ENCODE measurements around the gene GARIN5B.

GARIN5B gene

DNA sequence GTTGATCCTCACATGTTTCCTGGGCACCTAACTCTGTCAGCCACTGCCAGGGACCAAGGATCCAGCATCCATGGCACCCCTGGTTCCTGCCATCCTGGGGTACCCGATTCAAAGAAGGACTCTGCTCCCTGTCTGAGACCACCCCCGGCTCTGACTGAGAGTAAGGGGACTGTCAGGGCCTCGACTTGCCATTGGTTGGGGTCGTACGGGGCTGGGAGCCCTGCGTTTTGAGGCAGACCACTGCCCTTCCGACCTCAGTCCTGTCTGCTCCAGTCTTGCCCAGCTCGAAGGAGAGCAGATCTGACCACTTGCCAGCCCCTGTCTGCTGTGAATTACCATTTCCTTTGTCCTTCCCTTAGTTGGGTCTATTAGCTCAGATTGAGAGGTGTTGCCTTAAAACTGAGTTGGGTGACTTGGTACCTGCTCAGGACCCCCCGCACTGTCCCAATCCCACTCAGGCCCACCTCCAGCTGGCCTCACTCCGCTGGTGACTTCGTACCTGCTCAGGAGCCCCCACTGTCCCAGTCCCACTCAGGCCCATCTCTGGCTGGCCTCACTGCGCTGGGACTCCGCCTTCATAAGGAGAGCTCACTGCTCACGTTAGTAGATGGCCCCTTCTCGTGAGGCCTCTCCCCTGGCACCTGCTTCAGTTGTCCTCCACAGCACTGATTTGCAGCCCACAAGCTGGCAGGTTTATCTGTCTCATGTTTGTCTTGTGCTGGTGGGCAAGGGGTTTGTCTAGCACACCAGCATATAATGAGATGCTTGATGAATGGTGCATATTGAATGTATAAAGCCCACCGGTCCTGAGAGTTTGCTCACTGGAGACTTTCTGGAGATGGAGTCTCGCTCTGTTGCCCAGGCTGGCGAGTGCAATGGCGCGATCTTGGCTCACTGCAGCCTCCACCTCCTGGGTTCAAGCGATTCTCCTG, 26.6 kb upstream of the GARIN5B start:
- DNase-seq (ENCODE audit: low spot score), result no peak

DNA sequence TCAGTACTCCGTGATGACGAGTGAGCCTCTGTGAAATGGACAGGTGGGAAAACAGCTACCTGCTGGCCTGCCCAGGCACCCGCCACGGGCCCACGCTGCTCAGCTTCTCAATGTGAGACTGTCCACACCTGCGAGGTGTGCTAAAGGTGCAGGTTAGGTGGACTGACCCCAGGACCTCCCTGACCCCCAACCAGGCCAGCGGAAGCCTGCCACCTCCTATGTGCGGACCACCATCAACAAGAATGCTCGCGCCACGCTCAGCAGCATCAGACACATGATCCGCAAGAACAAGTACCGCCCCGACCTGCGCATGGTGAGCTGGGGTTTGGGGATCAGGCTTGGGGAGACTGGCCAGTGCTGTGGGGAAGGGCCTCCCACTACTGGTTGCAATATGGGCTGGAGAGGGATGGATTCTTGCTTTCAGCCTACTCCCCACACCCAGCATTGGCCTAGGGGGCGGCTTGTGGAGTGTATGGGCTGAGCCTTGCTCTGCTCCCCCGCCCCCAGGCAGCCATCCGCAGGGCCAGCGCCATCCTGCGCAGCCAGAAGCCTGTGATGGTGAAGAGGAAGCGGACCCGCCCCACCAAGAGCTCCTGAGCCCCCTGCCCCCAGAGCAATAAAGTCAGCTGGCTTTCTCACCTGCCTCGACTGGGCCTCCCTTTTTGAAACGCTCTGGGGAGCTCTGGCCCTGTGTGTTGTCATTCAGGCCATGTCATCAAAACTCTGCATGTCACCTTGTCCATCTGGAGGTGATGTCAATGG, 24.9 kb upstream of the GARIN5B start:
- DNase-seq (ENCODE audit: low spot score), result no peak

DNA sequence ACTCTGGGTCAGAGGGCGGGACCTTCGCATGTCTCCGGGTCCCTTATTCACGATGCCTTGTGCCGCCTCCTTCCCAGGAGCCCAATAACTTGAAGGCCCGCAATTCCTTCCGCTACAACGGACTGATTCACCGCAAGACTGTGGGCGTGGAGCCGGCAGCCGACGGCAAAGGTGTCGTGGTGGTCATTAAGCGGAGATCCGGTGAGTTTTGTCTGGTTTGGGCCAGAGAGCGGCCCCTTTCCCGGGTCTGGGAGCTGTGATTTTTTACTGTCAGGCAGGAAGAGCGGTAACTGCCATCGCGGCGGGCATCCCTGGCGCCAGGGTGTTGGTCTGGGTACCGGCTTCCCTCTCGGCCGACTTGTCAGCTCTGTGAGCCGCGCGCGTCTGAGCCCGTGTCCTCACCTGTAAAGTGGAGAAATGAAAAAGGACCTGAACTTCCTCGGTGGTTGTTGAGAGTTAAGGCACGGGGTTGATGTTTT, 23.5 kb upstream of the GARIN5B start:
- no peak for DNase-seq (ENCODE audit: low spot score)

DNA sequence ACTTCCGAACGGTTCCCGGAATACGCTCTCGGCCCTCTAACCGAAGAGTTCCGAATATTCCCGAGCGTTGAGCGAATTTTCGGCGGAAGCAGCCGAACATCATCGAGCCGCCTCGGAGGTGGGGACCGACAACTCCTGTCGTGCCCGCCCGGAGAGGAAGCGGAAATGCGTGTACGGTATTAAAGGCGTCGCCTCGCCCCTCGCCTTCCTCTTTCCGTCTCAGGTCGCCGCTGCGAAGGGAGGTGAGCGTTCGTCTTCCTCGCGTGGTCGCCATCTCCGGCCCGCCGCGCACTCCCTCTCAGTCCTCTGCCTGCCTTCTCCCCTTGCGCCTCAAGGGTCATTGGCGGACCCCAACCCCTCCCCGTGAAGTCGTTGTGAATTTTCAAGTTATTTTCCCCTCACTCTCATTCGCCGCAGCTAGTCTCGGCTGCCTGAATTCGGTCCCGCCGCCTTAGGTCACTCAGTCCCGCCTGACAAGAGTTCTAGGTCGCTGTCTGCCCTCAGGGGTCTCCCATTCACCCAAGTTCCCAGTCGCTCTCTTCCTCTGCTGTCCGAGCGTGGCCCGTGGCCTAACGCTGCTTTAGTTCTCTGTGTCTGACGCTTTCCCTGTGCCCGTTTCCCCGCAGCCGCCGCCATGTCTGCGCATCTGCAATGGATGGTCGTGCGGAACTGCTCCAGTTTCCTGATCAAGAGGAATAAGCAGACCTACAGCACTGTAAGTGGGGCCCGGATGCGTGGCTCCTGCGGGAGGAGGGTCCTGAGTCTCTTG, 22.8 kb upstream of the GARIN5B start, which contains the start of gene RPL28:
RPL28 (plus strand) TSS at position 209 of the 769 bp plus-strand sequence; CDS start at position 635, 426 bp downstream.
- peak; percentile 98 for DNase-seq (ENCODE audit: low spot score)

DNA sequence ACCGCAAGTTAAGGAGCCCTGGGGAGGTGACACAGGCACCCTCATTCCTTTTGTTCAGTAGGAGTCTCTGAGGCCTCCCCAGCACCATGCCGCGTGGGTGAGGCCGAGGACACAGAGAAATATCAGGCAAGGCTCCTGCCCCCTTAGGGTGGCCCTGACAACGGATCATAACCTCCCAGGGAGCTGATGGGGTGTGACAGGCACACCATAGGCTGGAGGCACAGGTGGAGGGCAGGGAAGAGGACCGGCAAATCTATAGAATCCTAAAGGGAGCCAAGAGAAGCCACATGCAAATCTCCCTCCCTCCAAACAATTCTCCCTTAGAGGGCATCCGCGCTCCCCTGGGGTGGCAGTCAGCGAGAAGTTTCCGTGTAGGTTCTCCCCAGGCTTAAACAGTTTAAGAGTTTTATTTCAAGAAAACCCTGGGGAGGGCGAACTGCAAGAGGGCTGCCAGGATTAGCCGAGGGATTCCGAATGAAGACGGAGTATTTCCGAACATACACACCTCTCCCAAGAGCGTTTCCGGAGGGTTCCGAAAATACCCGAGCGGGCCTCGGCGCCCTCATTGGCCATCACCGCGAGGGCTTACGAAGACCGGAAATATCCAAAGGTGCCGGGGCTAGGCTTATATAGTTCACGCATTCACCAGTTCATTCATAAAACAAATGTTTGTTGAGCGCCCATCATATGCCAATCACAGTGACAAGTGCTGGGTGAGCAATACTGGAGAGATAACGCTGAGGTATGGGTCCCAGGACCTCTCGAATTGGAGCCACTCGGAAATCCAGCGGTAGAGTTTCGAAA, 22.1 kb upstream of the GARIN5B start:
- DNase-seq (ENCODE audit: low spot score), result peak; percentile 90

DNA sequence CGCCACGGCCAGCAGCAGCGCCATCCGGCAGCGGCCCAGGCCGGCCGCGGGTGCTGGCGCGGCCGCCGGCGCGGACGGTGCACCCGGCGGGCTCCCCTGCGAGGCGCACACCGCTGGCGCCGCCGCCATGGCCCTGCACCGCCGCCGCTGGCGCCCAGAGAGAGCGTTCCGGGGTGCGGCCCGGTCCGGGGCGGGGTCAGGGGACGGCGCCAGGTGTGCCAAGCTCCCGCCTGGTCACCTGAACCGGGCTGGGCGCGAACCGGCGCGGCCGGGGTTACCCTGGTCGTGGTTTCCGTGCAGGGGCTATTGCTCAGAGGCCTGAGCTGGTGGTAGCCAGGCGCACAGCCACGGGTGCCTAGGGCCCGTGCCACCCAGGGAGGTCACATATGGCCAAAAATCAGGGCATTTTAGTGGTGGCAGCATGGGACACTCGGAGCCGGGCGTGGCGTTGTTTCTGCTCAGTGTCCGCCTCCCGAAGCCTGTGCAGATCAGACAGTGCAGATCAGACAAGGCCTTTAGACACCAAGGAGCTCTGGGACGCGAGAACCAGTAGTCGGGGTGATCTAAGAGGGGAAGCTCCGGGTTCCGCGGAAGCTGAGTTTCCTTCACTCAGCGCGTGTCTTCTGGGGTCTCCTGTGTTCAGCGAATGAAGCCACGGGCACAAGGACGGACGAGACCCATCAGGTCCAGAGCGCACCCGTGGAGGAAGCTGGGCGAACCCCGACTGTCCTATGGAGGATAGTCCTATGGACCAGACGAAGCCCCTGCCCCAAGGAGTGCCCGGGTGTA, 21.3 kb upstream of the GARIN5B start, which contains the start of gene TMEM238:
TMEM238 (minus strand) TSS at position 162 of the 789 bp plus-strand sequence; CDS start at position 129, 33 bp downstream.
- peak; percentile 29 for DNase-seq (ENCODE audit: low spot score)

DNA sequence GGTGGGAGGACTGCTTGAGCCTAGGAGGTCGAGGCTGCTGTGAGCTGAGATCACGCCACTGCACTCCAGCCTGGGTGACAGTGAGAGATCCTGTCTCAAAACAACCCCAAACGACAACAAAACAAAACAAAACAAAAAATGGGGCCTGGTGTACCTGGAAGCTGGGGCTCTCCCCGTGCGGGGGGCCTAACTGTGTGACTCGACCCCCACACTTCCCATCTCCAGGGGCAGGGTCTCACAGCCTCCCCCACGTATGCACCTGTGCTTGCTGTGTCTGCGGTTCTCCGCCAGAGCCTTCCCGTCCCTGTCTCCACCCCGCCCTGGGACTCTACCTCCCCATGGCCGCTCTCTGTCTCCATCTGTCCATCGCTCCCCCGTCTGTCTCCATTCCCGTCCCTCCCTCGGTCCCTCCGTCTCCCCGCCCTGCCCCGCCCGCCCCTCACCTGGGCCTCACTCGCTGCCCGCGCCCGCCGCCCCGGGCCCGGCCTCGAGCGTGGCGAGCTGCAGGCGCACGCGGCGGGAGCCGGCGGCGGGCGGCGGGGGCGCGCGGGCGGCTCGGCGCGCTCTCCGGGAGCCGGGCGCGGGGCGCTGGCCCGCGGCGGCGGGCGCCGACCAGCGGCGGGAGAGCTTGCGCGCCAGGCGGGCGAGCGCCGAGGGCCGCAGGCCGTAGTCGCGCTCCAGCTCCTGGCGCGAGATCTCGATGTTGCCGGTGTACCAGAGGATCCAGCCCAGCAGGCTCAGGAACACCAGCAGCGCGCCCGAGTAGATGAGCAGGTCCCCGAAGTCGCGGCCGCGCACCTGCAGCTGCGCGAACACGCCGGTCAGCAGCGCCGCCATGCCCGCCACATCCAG, 20.4 kb upstream of the GARIN5B start:
- peak; percentile 40 for DNase-seq (ENCODE audit: low spot score)

DNA sequence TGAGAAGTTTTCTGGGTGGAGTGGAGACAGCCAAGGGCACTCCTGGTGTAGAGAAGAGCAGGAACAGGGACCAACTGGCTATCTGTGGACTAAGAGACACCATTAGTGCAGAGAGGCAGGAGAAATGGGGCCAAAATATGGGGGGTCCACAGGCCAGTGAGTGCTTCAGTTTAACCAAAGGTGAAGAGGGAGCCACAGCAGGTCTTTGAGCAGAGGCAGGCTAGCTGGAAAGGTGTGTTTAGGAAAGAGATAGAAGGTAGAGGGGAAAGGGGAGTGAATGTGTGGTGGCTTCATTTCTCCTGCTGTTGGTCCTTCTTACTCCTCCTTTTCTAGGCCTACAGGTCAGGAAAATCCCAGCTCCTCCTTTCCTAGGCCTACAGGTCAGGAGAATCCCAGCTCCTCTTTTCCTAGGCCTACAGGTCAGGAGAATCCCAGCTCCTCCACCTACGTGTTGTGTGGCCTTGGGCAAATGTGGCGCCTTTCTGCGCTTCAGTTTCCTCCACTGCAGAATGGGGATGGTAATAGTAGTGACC, 19.5 kb upstream of the GARIN5B start:
- DNase-seq (ENCODE audit: low spot score), result no peak

DNA sequence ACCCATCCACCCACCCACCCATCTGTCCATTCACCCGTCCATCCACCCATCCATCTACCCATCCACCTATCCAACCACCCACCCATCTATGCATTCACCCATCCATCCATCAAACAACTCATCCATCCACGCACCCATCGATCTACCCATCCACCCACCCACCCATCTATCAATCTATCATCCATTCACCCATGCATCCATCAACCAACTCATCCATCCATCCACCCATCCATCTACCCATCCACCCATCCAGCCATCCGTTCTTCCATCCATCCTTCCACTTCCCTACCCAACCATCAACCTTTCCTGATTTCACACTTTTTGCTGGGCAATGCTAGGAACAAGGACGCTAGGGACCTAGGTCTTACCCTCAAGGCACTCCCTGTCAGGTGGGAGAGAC, 19.0 kb upstream of the GARIN5B start:
- DNase-seq (ENCODE audit: low spot score), result no peak

DNA sequence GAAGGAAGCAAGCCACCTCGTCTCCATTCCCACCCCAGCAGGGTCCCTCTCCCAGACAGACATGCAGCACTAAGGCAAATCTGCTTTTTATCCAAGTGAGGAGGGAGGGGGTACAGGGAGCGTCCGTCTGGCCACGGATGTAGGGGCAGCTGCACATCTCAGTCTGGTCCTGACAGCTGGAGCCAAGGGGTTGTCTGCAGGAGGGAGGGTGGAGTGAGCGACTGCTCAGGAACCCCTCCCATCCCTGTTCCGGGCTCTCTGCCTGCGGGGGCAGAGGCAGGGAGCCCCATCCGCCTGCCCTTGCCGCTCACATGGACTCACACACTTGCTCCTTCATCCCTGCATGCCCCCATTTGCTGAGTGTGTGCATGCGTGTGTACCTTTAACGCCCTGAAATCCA, 16.1 kb upstream of the GARIN5B start:
- no peak for DNase-seq (ENCODE audit: low spot score)

DNA sequence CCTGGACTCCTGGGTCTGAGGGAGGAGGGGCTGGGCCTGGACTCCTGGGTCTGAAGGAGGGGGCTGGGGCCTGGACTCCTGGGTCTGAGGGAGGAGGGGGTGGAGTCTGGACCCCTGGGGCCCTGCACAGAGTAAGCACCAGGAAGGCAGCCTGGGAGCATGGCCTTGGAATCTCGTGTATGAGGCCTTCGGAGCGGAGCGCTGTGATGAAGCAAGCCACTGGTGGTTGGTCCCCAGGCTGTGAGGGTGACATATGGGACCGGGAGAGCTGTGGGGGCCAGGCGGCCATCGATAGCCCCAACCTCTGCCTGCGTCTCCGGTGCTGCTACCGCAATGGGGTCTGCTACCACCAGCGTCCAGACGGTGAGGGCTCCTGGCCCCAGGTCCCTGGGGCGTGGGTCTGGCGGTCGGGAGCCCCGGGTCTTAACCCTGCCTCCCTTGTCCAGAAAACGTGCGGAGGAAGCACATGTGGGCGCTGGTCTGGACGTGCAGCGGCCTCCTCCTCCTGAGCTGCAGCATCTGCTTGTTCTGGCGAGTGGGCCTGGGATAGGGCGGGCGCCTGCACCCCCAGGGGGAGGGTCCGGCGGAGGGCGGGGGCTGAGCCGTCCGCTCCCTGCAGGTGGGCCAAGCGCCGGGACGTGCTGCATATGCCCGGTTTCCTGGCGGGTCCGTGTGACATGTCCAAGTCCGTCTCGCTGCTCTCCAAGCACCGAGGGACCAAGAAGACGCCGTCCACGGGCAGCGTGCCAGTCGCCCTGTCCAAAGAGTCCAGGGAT, 14.5 kb upstream of the GARIN5B start:
- DNase-seq (ENCODE audit: low spot score), result no peak

DNA sequence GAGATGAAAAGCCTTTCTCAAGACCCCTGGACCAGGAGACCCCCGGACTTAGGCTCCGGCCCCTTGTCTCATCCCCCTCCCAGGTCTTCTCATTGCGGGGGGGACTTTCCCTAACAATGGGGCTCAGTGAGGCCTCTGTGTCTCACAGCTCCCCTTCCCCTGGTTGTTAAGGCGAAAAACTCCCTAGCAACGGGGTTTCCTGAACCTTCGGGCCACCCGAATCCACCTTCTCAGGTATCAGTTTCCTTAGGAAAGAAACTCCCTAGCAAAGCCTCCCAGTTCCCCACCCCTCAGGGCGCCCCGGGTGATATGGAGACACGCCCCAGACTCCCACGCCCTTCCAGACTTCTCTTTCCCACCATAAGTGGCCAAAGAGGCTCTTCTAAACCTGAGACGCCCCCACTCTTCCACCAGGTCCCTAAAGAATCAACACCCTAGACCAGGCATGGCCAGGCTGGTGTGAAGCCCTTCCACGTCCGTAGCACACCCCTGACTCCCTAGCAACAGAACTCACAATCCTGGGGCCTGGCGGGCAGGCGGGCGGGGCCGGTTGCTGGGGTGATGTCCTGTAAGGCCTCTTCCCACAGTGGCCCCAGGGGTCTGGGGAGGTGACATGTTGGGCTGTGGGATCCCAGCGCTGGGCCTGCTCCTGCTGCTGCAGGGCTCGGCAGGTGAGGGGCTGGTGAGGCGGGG, 13.3 kb upstream of the GARIN5B start, which contains the start of gene TMEM190:
TMEM190 (plus strand) TSS at position 586 of the 693 bp plus-strand sequence; CDS start at position 614, 28 bp downstream.
- DNase-seq (ENCODE audit: low spot score), result no peak

DNA sequence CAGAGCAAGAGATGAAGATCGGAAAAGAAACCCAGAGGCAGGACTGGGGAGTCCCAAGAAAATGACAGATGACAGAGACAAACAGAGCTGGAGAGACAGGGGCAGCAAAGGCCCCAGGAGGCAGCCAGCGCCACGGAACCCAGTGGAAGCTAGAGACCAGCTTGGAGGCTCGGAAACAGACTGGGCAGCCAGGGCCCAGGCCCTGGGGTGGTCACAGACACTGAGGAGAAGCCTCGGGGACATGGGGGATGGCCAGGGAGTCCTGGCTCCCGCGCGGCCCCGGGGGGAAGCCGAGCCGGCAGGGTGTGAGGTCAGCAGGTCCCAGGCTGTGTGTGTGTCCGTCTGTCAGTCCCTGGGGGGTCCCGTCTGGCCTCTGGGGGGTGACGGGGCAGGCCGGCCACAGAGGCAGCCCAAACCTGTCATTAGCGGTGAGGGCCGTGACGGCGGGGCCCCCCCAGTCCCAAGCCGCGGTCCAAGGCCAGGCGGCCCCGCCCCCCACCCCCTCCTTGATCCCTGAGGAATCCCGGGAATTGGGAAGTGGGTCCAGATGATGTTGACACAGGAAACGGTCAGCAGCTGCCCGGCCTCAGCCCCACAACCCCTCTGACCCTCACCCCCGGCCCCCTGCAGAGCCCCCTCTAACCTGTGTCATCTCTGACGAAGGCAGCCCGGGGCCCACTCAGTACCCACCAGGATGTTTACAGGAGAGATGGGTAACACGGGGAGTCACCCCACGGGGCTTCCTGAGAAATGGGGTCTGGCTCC, 11.1 kb upstream of the GARIN5B start:
- DNase-seq (ENCODE audit: low spot score), result no peak

DNA sequence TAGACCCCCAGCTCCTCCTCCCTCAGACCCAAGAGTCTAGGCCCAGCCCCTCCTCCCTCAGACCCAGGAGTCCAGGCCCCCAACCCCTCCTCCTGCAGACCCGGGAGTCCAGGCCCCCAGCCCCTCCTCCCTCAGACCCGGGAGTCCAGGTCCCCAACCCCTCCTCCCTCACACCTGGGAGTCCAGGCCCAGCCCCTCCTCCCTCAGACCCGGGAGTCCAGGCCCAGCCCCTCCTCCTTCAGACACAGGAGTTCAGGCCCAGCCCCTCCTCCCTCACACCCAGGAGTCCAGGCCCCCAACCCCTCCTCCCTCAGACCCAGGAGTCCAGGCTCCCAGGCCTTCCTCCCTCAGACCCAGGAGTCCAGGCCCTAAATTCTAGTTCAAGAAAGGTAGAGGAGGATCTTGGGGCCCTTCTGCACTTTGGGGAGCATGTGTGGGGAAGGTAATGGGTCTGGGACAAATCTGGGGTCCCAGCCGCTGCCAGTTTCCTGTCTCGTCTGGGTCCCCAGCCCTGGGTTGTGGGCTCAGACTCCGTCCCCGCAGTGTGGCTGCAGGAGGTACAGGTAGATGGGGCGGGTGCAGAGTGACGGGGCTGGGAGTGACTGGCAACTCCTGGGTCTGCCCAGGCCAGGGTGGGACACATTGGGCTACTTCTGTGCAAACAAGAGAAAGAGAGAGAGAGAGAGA, 10.4 kb upstream of the GARIN5B start:
- DNase-seq (ENCODE audit: low spot score), result no peak

DNA sequence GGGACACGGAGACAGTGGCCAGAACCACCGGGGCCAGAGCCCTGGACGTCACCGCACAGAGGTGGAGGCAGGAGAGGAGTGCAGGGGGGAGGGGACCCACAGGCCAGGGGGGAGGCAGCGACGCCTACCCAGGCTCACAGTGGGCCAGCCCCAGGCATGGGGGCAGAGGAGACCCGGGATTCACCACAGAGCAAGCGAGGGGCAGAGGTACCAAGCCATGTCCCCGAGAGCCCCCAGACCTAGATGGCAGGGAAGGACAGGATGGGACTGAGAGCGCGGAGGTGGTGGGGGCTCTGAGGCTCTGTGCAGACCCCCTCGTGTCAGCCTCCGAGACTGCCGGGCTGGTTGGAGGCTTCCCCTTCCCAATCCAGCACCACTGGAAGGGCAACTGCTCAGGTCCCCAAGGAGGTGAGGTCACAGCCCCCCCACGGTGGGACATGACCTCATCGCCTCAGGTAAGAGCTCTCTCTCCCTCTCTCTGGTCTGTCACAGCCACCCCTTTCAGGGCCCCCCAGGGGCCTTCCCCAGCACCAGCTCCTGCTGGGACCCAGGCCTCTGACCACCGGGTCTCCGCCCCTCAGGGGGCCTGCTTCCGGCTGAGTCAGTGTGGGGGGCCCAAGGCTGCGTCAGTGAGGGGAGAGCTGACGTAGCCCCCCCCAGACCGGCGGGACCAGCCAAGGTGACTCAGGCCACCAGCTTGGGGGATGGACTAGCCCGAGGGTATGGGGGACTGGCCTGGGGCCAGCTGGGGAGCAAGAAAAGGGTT, 9.4 kb upstream of the GARIN5B start:
- no peak for DNase-seq (ENCODE audit: low spot score)

Data from globus pallidus (tissue), 1 donor.